Kidney (tissue), 22 donors: ENCODE measurements around the gene KRTAP4-1. TPM values are rescaled to one million over a fixed set of nuclear protein-coding genes. Genes with fewer than 3 reads are reported as not detected.
"Not testable (repeated sequence)": the region's sequence is repeated elsewhere in the genome, so short reads cannot be mapped to it uniquely, and the experiment has no call there.

Experiments
- DNase-seq, 5 donors: peaks; one replicate each; pipeline ENCODE4 v3.0.0-alpha.2; 2013 to 2020
- FAIRE-seq: peaks from 2 replicates; lab custom pipeline; 2012; peaks lifted over from hg19 to GRCh38; lab: Jason Lieb, UNC
- H3K27ac ChIP-seq, 2 donors: one replicate each; pipeline ENCODE4 v1.7.0; 2013; ENCODE audit warnings: low read depth in 2 of 2, low read length in 2 of 2, inconsistent platforms in 1 of 2
- H3K27me3 ChIP-seq: one replicate; pipeline ENCODE4 v1.7.1; 2013; ENCODE audit warnings: low read length, inconsistent platforms; ENCODE audit not compliant: control insufficient read depth, insufficient read depth
- H3K36me3 ChIP-seq, 3 donors: one replicate each; pipeline versions ENCODE4 v1.7.0 to v1.7.1; 2013; ENCODE audit warnings: low read length in 3 of 3, control low read depth in 1 of 3, inconsistent platforms in 1 of 3; ENCODE audit not compliant: insufficient read depth in 3 of 3, control insufficient read depth in 2 of 3
- H3K4me1 ChIP-seq, 3 donors: one replicate each; pipeline versions ENCODE4 v1.7.0 to v1.7.1; 2013; ENCODE audit warnings: low read length in 3 of 3, inconsistent platforms in 1 of 3, low read depth in 1 of 3; ENCODE audit not compliant: control insufficient read depth in 2 of 3, insufficient read depth in 2 of 3
- H3K4me3 ChIP-seq, 3 donors: one replicate each; pipeline versions ENCODE4 v1.7.0 to v1.8.1; 2013; ENCODE audit warnings: low read length in 3 of 3, control low read depth in 1 of 3, inconsistent platforms in 1 of 3
- H3K9ac ChIP-seq, 3 donors: one replicate each; pipeline versions ENCODE4 v1.7.0 to v1.7.1; 2013; ENCODE audit warnings: low read length in 3 of 3, control low read depth in 1 of 3, inconsistent platforms in 1 of 3
- H3K9me3 ChIP-seq, 3 donors: one replicate each; pipeline versions ENCODE4 v1.7.0 to v1.7.1; 2013; ENCODE audit warnings: low read length in 3 of 3, control low read depth in 1 of 3, inconsistent platforms in 1 of 3; ENCODE audit not compliant: control insufficient read depth in 2 of 3, insufficient read depth in 1 of 3
- CTCF ChIP-seq: IDR thresholded peaks from 3 replicates; pipeline ENCODE4 v1.5.1; 2012; ENCODE audit warnings: mild to moderate bottlenecking, moderate library complexity, borderline replicate concordance; ENCODE audit not compliant: insufficient read depth; ENCODE audit errors: extremely low read depth
- intact Hi-C: fragments of 100-400 bp; cut with DNase I; formaldehyde crosslinking; loops from one replicate; pipeline ENCODE4 v1.11.1; 2022
- long read RNA-seq, 10 donors: library from polyadenylated mRNA in 1 of 10; unstranded in 1 of 10; transcript quantifications; one replicate each; pipeline ENCODE4 v2.0.0 and lab custom pipeline, GENCODE V29; 2021 to 2026
- polyA plus RNA-seq: library from polyadenylated mRNA; stranded (reverse); fragments of 350-450 nt; fragmentation: Illumina TruSeq; extraction: RNeasy Lipid Tissue Mini Kit (QIAGEN cat#74804); gene quantifications from one replicate; pipeline ENCODE4 v1.2.3, GENCODE V29; 2014; ENCODE audit warnings: low read depth, low replicate concordance; ENCODE audit not compliant: insufficient read depth
- total RNA-seq: library from RNA; stranded (reverse); fragmentation: NEBNext Ultra II Directional; extraction: Animal tissue kit (Norgen Biotek cat#: 25700); gene quantifications from one replicate; pipeline ENCODE4 v1.2.1, GENCODE V29; 2021
- donor health status: control.
- donor health status: control.
- donor health status: control.
- donor health status: control.
- donor health status: control.
- donor health status: DM: yes; HTN: yes; CAD: no.
- donor health status: Normal renal cell carcinoma (clear cell type).

Gene KRTAP4-1
- total RNA-seq (not detected), polyA plus RNA-seq (not detected)
- long read RNA-seq, donor 1: 0 reads
- long read RNA-seq, donor 2: 0 reads
- long read RNA-seq, donor 3: 0 reads
- long read RNA-seq, donor 4: 0 reads
- long read RNA-seq, donor 5: 0 reads
- long read RNA-seq, donor 6: 0 reads
- long read RNA-seq, donor 7: 0 reads
- long read RNA-seq, donor 8: 0 reads
- long read RNA-seq, donor 9: 0 reads
- long read RNA-seq, donor 10: 0 reads

GRCh38 chr17:41184480-41184961, at the start of gene KRTAP4-1:
Gene KRTAP4-1 (minus strand): TSS chr17:41184911. CDS start chr17:41184854, 57 bp downstream.
- H3K27me3 ChIP-seq: no peaks in the 10 kb centered on the region
- no peaks in the 10 kb centered on the region for H3K36me3 ChIP-seq
- no peaks in the 10 kb centered on the region for H3K9me3 ChIP-seq
- H3K4me1 ChIP-seq: no peaks in the 10 kb centered on the region
- intact Hi-C loops: no loop called here
- no peak within 1 kb of the TSS for H3K27ac ChIP-seq
- DNase-seq (no peak), FAIRE-seq (no peak)
- no peak within 1 kb of the TSS for H3K9ac ChIP-seq
- no peak for TF ChIP-seq CTCF
- no peak within 1 kb of the TSS for H3K4me3 ChIP-seq

- H3K9me3 ChIP-seq, H3K4me3 ChIP-seq, H3K4me1 ChIP-seq, intact Hi-C loops, H3K27me3 ChIP-seq, H3K36me3 ChIP-seq, FAIRE-seq, H3K9ac ChIP-seq, H3K27ac ChIP-seq: not testable (repeated sequence)
- DNase-seq: peak in 1 of 5 donors; percentile 52
Observed at GRCh38 chr17:41232399-41233105, 47.8 kb upstream of the KRTAP4-1 start, which contains the start of gene KRTAP9-3. Gene KRTAP9-3 (plus strand): TSS chr17:41232449. CDS start chr17:41232502, 53 bp downstream.

GRCh38 chr17:41231731-41232130, 47.0 kb upstream of the KRTAP4-1 start:
- H3K4me3 ChIP-seq: no peak overlapping the region
- no peak for FAIRE-seq
- TF ChIP-seq CTCF: no peak
- intact Hi-C loops: no loop called here
- no peak overlapping the region for H3K27ac ChIP-seq
- DNase-seq: no peak
- H3K9me3 ChIP-seq: no peaks in the 10 kb centered on the region
- H3K9ac ChIP-seq: no peak overlapping the region
- no peaks in the 10 kb centered on the region for H3K4me1 ChIP-seq
- no peaks in the 10 kb centered on the region for H3K36me3 ChIP-seq
- no peaks in the 10 kb centered on the region for H3K27me3 ChIP-seq

- no peak for DNase-seq
- no peak overlapping the region for H3K4me3 ChIP-seq
- H3K27ac ChIP-seq: no peak overlapping the region
- H3K9ac ChIP-seq: no peak overlapping the region
- FAIRE-seq: no peak
- H3K9me3 ChIP-seq: no peaks in the 10 kb centered on the region
- TF ChIP-seq CTCF: no peak
- intact Hi-C loops: no loop called here
- no peaks in the 10 kb centered on the region for H3K4me1 ChIP-seq
- no peaks in the 10 kb centered on the region for H3K36me3 ChIP-seq
- no peaks in the 10 kb centered on the region for H3K27me3 ChIP-seq
Observed at GRCh38 chr17:41230094-41230493, 45.4 kb upstream of the KRTAP4-1 start.

- H3K27me3 ChIP-seq, FAIRE-seq, H3K4me3 ChIP-seq, H3K36me3 ChIP-seq, H3K9me3 ChIP-seq, H3K4me1 ChIP-seq, H3K27ac ChIP-seq, H3K9ac ChIP-seq, intact Hi-C loops: not testable (repeated sequence)
- peak in 1 of 5 donors; percentile 53 for DNase-seq
Observed at GRCh38 chr17:41226598-41227095, 41.9 kb upstream of the KRTAP4-1 start, which contains the start of gene KRTAP9-2. Gene KRTAP9-2 (plus strand): TSS chr17:41226648. CDS start chr17:41226655, 7 bp downstream.
